KMS-11 (cell line): Measurements from ENCODE around the gene LIMK2.
"Not testable (repeated sequence)": the region's sequence is repeated elsewhere in the genome, so short reads cannot be mapped to it uniquely, and the experiment has no call there.

Experiments
- H2AFZ ChIP-seq: fragments of 200-600 bp; sonication (generic); 2 replicates; pipeline ENCODE4 v1.6.1; 2016; ENCODE audit warnings: antibody characterized with exemption, mixed run types, low read depth
- H3K27ac ChIP-seq: fragments of 200-600 bp; sonication (generic); 2 replicates; pipeline ENCODE4 v1.6.1; 2016; ENCODE audit warnings: mild to moderate bottlenecking, mixed run types
- H3K27me3 ChIP-seq: fragments of 200-600 bp; sonication (generic); 2 replicates; pipeline ENCODE4 v1.6.1; 2017; ENCODE audit warnings: mild to moderate bottlenecking, low read depth, mixed run types, moderate library complexity; ENCODE audit not compliant: insufficient read depth
- H3K36me3 ChIP-seq: fragments of 200-600 bp; sonication (generic); 2 replicates; pipeline ENCODE4 v1.6.1; 2017; ENCODE audit warnings: mild to moderate bottlenecking, mixed run types; ENCODE audit not compliant: insufficient read depth
- H3K4me1 ChIP-seq: fragments of 200-600 bp; sonication (generic); 2 replicates; pipeline ENCODE4 v1.6.1; 2016; ENCODE audit warnings: mild to moderate bottlenecking, low read depth, mixed run types; ENCODE audit not compliant: poor library complexity, severe bottlenecking
- H3K4me2 ChIP-seq: fragments of 200-600 bp; sonication (generic); 2 replicates; pipeline ENCODE4 v1.7.0; 2016; ENCODE audit warnings: mild to moderate bottlenecking, mixed run types
- H3K4me3 ChIP-seq: fragments of 200-600 bp; sonication (generic); IDR thresholded peaks from 2 replicates; pipeline ENCODE4 v1.6.1; 2017; ENCODE audit warnings: low read depth, low read length, mixed read lengths; ENCODE audit not compliant: insufficient read depth
- H3K79me2 ChIP-seq: fragments of 200-600 bp; sonication (generic); 2 replicates; pipeline ENCODE4 v1.6.1; 2016; ENCODE audit warnings: low read depth, mixed run types; ENCODE audit not compliant: insufficient read depth
- H3K9ac ChIP-seq: fragments of 200-600 bp; sonication (generic); 2 replicates; pipeline ENCODE4 v1.6.1; 2016; ENCODE audit warnings: mild to moderate bottlenecking, mixed run types
- H4K20me1 ChIP-seq: fragments of 200-600 bp; sonication (generic); 2 replicates; pipeline ENCODE4 v1.6.1; 2016; ENCODE audit warnings: mild to moderate bottlenecking, mixed run types; ENCODE audit not compliant: insufficient read depth
- CTCF ChIP-seq: fragments of 200-600 bp; sonication (generic); conservative IDR thresholded peaks from 2 replicates; pipeline ENCODE4 v1.6.1; 2017; ENCODE audit warnings: low read depth, mild to moderate bottlenecking, antibody characterized with exemption, low read length, moderate library complexity, mixed read lengths

The LIMK2 gene

DNA sequence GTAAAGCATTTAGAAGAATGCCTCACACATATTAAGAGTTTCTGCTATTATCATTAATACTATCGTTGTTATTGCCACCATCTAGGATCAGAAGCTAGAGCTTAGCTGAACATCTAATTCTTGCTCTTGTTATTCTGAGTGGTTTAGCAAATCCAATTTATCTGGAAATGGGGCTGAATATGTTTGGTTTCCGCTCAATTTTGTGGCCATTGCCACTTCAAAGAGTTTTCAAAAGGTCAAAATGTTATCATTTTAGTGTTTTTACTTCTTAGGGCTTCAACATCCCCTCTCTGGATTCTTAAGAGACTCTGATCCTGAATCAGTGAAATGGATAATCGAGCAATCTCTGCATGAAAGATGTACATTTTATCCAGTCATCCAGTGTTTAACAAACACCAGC is 90.4 kb downstream of the LIMK2 start:
- Histone ChIP-seq H3K36me3 (no peaks in the 10 kb centered on the region), H3K4me2 (no peak overlapping the region), H3K4me3 (no peak overlapping the region), H3K79me2 (no peaks in the 10 kb centered on the region), H3K27ac (no peak overlapping the region), H3K27me3 (no peaks in the 10 kb centered on the region), H3K4me1 (no peaks in the 10 kb centered on the region), H3K9ac (no peak overlapping the region), H2AFZ (no peak overlapping the region), H4K20me1 (no peaks in the 10 kb centered on the region)
- no peak for TF ChIP-seq CTCF

GRCh38 chr22:31305194-31305593 is 93.1 kb downstream of the LIMK2 start:
- Histone ChIP-seq H3K4me2 (no peak overlapping the region), H3K9ac (no peak overlapping the region), H3K79me2 (no peaks in the 10 kb centered on the region), H3K27ac (no peak overlapping the region), H3K36me3 (no peaks in the 10 kb centered on the region), H4K20me1 (no peaks in the 10 kb centered on the region), H3K4me1 (no peaks in the 10 kb centered on the region), H3K4me3 (no peak overlapping the region), H3K27me3 (no peaks in the 10 kb centered on the region), H2AFZ (no peak overlapping the region)
- no peak for TF ChIP-seq CTCF

GRCh38 chr22:31308181-31308580 is 96.1 kb downstream of the LIMK2 start:
- no peak overlapping the region for H3K9ac ChIP-seq
- no peaks in the 10 kb centered on the region for H3K4me1 ChIP-seq
- no peaks in the 10 kb centered on the region for H4K20me1 ChIP-seq
- H3K79me2 ChIP-seq: no peaks in the 10 kb centered on the region
- H3K36me3 ChIP-seq: no peaks in the 10 kb centered on the region
- H2AFZ ChIP-seq: no peak overlapping the region
- no peak overlapping the region for H3K4me2 ChIP-seq
- TF ChIP-seq CTCF: no peak
- no peaks in the 10 kb centered on the region for H3K27me3 ChIP-seq
- no peak overlapping the region for H3K27ac ChIP-seq
- no peak overlapping the region for H3K4me3 ChIP-seq

DNA sequence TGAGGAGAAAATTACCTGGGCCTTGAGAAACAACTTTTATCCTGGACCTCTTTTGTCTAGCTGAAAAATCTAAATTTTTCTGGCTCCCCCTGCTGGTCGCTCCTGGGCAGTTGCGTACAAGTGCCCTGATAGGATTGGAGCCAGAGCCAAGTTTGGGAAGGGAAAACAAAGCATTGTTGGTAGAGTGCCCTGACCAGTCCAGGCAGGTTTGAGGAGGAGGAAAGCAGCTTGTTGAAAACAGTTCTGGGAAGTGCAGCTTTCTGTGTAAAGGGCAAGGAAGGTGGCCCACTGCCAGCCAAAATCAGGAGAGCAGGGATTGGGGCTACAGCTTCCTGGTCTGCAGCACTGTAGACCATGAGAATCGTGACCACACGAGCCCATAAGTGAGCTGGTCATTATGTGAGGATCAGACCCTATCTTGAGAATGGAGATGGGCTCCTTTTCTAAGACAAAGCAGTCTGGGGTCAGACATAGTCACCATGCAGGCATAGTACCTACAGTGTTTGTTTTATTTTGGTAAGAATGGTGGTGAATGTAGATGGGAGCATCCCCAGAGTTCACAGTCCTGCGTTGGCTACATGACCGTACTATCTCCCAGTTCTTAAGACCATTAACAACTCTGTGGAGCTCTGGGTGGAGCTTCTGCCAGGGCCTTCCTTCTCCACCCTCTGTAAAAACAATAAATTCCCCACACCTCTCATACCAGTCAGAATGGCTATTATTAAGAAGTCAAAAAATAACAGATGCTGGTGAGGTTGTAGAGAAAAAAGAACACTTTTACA is 101.5 kb downstream of the LIMK2 start:
- Histone ChIP-seq H3K27me3 (no peaks in the 10 kb centered on the region), H3K4me2 (no peak overlapping the region), H2AFZ (no peak overlapping the region; the same call in 1 of the 2 replicates), H3K79me2 (no peaks in the 10 kb centered on the region), H3K4me3 (no peak overlapping the region), H3K9ac (no peak overlapping the region), H3K4me1 (no peaks in the 10 kb centered on the region), H3K27ac (no peak overlapping the region), H4K20me1 (no peaks in the 10 kb centered on the region), H3K36me3 (no peaks in the 10 kb centered on the region)
- TF ChIP-seq CTCF: peak; percentile 88

DNA sequence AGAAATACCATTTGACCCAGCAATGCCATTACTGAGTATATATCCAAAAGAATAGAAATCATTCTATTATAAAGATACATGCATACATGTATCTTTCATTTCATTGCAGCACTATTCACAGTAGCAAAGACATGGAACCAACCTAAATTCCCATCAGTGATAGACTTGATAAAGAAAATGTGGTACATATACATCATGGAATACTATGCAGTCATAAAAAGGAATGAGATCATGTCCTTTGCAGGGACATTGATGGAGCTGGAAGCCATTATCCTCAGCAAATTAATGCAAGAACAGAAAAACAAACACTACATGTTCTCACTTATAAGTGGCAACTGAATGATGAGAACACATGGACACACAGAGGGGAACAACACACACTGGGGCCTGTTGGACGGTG is 102.1 kb downstream of the LIMK2 start:
- H3K4me1 ChIP-seq, H3K27me3 ChIP-seq, H2AFZ ChIP-seq, H3K4me2 ChIP-seq, H4K20me1 ChIP-seq, H3K36me3 ChIP-seq, H3K79me2 ChIP-seq, H3K27ac ChIP-seq, H3K9ac ChIP-seq, H3K4me3 ChIP-seq: not testable (repeated sequence)
